HEK293 (cell line): ENCODE measurements around the gene THAP11.

Experiments used
- CTCF ChIP-seq: fragments of 450-650 bp; formaldehyde crosslinking; IDR thresholded peaks from 2 replicates; pipeline ENCODE4 v1.5.1; 2016; ENCODE audit warnings: missing biosample characterization, missing genetic modification characterization
- ZNF639 ChIP-seq: fragments of 450-650 bp; formaldehyde crosslinking; IDR thresholded peaks from 2 replicates; pipeline ENCODE4 v1.5.1; 2016; ENCODE audit warnings: missing biosample characterization, missing genetic modification characterization

- TF ChIP-seq CTCF (no peak), ZNF639 (no peak)
Observed at GRCh38 chr16:67860589-67861398, 18.7 kb downstream of the THAP11 start.
